Measurements from ENCODE around the gene UGGT1. TPM values are rescaled to one million over a fixed set of nuclear protein-coding genes. Genes with fewer than 3 reads are reported as not detected.

Gene UGGT1
- total RNA-seq, 1 experiment from 2014 or later = 71.3 TPM

- H3K4me3 ChIP-seq = no peak overlapping the region
- DNase-seq (ENCODE audit: low read depth in 1 of 2, low spot score in 2 of 2) = peak in 1 of 2 experiments; percentile 29
- H3K9me3 ChIP-seq (replicated peaks) = no peaks in the 10 kb centered on the region
- H3K36me3 ChIP-seq = no peaks in the 10 kb centered on the region
- 0 out of 2 replicates have a peak, but pooled peaks cover 6% of the 10 kb centered on the region for H3K27me3 ChIP-seq (replicated peaks)
- H3K4me1 ChIP-seq (replicated peaks) = peaks cover 18% of the 10 kb centered on the region
- no peak overlapping the region for H3K27ac ChIP-seq
These were observed 137.9 kb downstream of the UGGT1 start for GRCh38 chr2:128228894-128229293.

- DNase-seq (ENCODE audit: low read depth in 1 of 2, low spot score in 2 of 2) = peak; percentile 69 to 83
- Histone ChIP-seq H3K27me3 (replicated peaks) (0 out of 2 replicates have a peak, but pooled peaks cover 6% of the 10 kb centered on the region), H3K36me3 (no peaks in the 10 kb centered on the region), H3K4me3 (peak overlapping the region; percentile 45), H3K9me3 (replicated peaks) (no peaks in the 10 kb centered on the region), H3K4me1 (replicated peaks) (peaks cover 31% of the 10 kb centered on the region), H3K27ac (no peak overlapping the region)
These were observed 142.2 kb downstream of the UGGT1 start for GRCh38 chr2:128232965-128233789.

GRCh38 chr2:128233790-128234395, 142.9 kb downstream of the UGGT1 start:
- DNase-seq (ENCODE audit: low read depth in 1 of 2, low spot score in 2 of 2) = no peak
- H3K9me3 ChIP-seq (replicated peaks) = no peaks in the 10 kb centered on the region
- no peaks in the 10 kb centered on the region for H3K36me3 ChIP-seq
- 0 out of 2 replicates have a peak, but pooled peaks cover 6% of the 10 kb centered on the region for H3K27me3 ChIP-seq (replicated peaks)
- H3K4me1 ChIP-seq (replicated peaks) = peaks cover 27% of the 10 kb centered on the region
- peak overlapping the region; percentile 45 for H3K4me3 ChIP-seq
- H3K27ac ChIP-seq = no peak overlapping the region

- Histone ChIP-seq H3K27ac (no peak overlapping the region), H3K27me3 (replicated peaks) (0 out of 2 replicates have a peak, but pooled peaks cover 6% of the 10 kb centered on the region), H3K4me3 (no peak overlapping the region), H3K36me3 (no peaks in the 10 kb centered on the region), H3K9me3 (replicated peaks) (no peaks in the 10 kb centered on the region), H3K4me1 (replicated peaks) (peaks cover 26% of the 10 kb centered on the region)
- no peak for DNase-seq (ENCODE audit: low read depth in 1 of 2, low spot score in 2 of 2)
These were observed 143.6 kb downstream of the UGGT1 start for GRCh38 chr2:128234613-128235012.

- peak in 1 of 2 experiments; percentile 20 for DNase-seq (ENCODE audit: low read depth in 1 of 2, low spot score in 2 of 2)
- Histone ChIP-seq H3K4me1 (replicated peaks) (peaks cover 26% of the 10 kb centered on the region), H3K9me3 (replicated peaks) (no peaks in the 10 kb centered on the region), H3K4me3 (no peak overlapping the region), H3K27ac (no peak overlapping the region), H3K36me3 (no peaks in the 10 kb centered on the region), H3K27me3 (replicated peaks) (0 out of 2 replicates have a peak, but pooled peaks cover 6% of the 10 kb centered on the region)
These were observed 144.6 kb downstream of the UGGT1 start for GRCh38 chr2:128235581-128235980.

GRCh38 chr2:128236491-128237035, 145.6 kb downstream of the UGGT1 start:
- DNase-seq (ENCODE audit: low read depth in 1 of 2, low spot score in 2 of 2) = no peak
- H3K4me3 ChIP-seq = no peak overlapping the region
- H3K9me3 ChIP-seq (replicated peaks) = no peaks in the 10 kb centered on the region
- H3K4me1 ChIP-seq (replicated peaks) = peaks cover 26% of the 10 kb centered on the region
- no peak overlapping the region for H3K27ac ChIP-seq
- H3K27me3 ChIP-seq (replicated peaks) = 0 out of 2 replicates have a peak, but pooled peaks cover 6% of the 10 kb centered on the region
- no peaks in the 10 kb centered on the region for H3K36me3 ChIP-seq

DNA sequence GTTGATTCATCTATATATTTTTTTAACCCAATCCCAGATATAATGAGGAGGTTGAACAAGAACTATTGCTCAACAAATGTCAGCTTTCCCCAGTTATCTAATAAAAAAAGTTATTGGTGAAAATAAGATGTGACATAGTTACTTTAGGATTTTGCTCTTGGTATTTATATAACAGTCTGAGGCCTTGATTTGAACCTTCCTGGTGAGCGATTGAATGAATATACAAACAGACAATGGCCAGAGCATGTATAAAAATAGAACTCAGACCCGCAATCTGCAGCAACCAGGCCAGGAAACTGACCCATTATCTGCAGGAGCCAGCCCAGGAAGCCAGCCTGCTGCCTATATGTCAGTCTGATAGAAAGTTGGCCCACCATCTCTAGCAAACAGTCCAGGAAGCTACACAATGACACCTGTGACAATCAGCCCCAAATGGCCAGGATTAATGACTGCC, 146.1 kb downstream of the UGGT1 start:
- H3K9me3 ChIP-seq (replicated peaks) = no peaks in the 10 kb centered on the region
- peaks cover 26% of the 10 kb centered on the region for H3K4me1 ChIP-seq (replicated peaks)
- H3K27ac ChIP-seq = no peak overlapping the region
- no peaks in the 10 kb centered on the region for H3K36me3 ChIP-seq
- H3K4me3 ChIP-seq = no peak overlapping the region
- H3K27me3 ChIP-seq (replicated peaks) = 0 out of 2 replicates have a peak, but pooled peaks cover 6% of the 10 kb centered on the region
- peak in 1 of 2 experiments; percentile 15 for DNase-seq (ENCODE audit: low read depth in 1 of 2, low spot score in 2 of 2)

DNA sequence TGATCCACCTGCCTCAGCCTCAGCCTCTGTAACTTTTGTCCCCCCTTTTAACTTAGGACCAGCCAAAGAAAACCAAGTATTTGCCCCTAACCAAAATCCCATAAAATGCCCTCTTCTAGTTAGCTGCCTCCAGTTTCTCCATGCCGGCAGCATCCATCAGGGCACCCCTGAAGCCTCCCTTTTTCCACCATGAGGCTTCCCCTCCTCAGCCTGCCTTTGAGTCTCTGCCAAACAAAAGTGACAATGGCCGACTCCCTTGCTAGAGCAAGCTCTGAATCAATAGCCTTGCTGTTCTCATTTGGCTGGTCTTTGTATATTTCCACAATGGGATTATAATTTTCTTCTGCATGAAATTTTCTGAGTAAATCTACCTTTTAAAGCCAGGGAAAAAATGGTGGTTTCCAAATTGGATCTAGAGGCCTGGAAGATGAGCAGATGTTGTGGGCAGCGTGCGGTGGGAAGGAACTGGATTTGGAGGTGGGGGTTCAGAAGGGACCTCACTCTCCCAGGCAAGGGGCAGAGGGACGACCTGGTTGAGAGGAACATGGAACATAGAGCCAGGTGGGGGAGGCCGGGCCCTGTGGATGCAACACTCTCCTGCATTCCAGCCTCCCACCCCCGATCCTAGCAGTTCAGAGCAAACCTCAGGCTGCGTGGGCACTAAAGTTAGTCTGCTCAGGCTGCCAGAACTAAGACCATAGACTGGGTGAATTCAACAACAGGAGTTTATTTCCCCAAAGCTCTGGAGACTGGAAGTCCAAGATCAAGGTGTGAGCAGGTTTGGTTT, 147.1 kb downstream of the UGGT1 start:
- Histone ChIP-seq H3K9me3 (replicated peaks) (no peaks in the 10 kb centered on the region), H3K36me3 (no peaks in the 10 kb centered on the region), H3K27me3 (replicated peaks) (no peaks in the 10 kb centered on the region), H3K27ac (no peak overlapping the region), H3K4me3 (no peak overlapping the region), H3K4me1 (replicated peaks) (peaks cover 21% of the 10 kb centered on the region)
- DNase-seq (ENCODE audit: low read depth in 1 of 2, low spot score in 2 of 2) = peak in 1 of 2 experiments; percentile 32

DNA sequence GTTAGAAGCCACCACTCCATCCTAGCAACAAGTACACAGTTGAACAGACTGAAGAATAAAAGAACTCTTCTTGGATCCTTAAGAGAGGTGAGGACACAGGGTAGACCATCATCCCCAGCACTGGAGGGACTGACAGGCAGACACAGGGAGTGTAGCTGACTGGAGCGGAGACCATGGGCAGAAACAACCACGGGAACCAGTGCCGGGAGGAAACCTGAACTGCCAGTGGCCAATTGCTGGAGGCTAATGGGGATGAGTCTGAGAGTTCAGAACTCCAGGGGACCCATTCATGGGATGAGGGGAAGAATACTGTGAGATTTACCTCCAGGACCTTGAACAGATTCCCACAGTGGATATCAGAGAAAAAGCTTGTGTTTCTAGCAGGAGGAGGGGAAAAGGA, 150.9 kb downstream of the UGGT1 start:
- Histone ChIP-seq H3K27ac (no peak overlapping the region), H3K36me3 (no peaks in the 10 kb centered on the region), H3K4me1 (replicated peaks) (peaks cover 5% of the 10 kb centered on the region), H3K9me3 (replicated peaks) (no peaks in the 10 kb centered on the region), H3K4me3 (no peak overlapping the region), H3K27me3 (replicated peaks) (no peaks in the 10 kb centered on the region)
- no peak for DNase-seq (ENCODE audit: low read depth in 1 of 2, low spot score in 2 of 2)

Other genes starting within 250 kb of the UGGT1 start
- 25.2 and 25.8 TPM in 2 replicates for gene POLR2D, start 233.0 kb upstream of the UGGT1 start, total RNA-seq (2014; rRNA removed; shearing (Covaris generic))
- 15.7 and 18.9 TPM in 2 replicates for gene AMMECR1L, start 205.2 kb upstream of the UGGT1 start, total RNA-seq (2014; rRNA removed; shearing (Covaris generic))
- 10.9 and 11.2 TPM in 2 replicates for gene SAP130, start 63.1 kb upstream of the UGGT1 start, total RNA-seq (2014; rRNA removed; shearing (Covaris generic))
- gene HS6ST1, start 227.7 kb downstream of the UGGT1 start, total RNA-seq (2014; rRNA removed; shearing (Covaris generic)) = 120 and 160 TPM in 2 replicates

Measured in SJSA1 (cell line).